ENCODE data around the gene EXOC3.

Gene EXOC3

GRCh38 chr5:448061-448765 is 5.2 kb downstream of the EXOC3 start:
- TF ChIP-seq CTCF (IDR thresholded peaks at IDR 0.05; ENCODE audit: control insufficient read depth, extremely low read depth, insufficient read depth), result no peak
- no peak overlapping the region for H3K4me3 ChIP-seq (ENCODE audit: low read depth, low read length)
- no peak for DNase-seq (ENCODE audit: low read depth)

DNA sequence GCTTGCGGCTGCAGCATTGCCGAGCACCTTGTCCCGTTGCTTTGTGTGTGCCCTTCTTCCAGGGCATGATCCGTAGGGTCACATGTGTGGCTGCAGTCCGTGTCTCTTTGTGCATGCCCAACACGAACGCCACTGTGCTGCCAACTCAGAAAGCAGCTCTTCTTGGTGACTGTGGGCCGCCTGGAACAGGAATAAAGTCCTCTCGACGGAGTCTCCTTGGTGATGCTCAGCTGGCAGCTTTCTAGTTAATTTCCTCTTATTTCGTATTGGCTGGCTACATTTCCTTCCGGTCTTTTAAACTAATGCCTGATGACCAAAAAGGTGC is 5.8 kb downstream of the EXOC3 start:
- DNase-seq (ENCODE audit: low read depth), result no peak
- TF ChIP-seq CTCF (IDR thresholded peaks at IDR 0.05; ENCODE audit: control insufficient read depth, extremely low read depth, insufficient read depth), result no peak
- H3K4me3 ChIP-seq (ENCODE audit: low read depth, low read length), result no peak overlapping the region

DNA sequence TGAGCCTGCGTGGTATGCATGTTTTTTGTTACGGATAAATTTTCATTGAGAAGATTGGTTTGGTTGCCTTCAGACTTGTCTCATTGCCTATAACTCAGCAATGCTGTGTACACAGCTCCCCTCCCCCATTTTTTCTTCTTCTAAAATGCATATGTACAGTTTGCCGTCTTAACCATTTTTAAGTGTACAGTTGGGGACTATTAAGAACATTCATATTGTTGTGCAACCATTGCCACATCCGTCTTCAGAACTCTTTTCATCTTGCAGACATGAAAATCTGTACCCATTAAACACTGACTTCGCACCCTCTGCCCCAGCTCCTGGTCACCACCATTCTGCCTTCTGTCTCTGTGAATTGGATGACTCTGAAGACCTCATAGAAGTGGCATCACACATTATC is 6.2 kb downstream of the EXOC3 start:
- no peak overlapping the region for H3K4me3 ChIP-seq (ENCODE audit: low read depth, low read length)
- DNase-seq (ENCODE audit: low read depth), result no peak
- no peak for TF ChIP-seq CTCF (IDR thresholded peaks at IDR 0.05; ENCODE audit: control insufficient read depth, extremely low read depth, insufficient read depth)

DNA sequence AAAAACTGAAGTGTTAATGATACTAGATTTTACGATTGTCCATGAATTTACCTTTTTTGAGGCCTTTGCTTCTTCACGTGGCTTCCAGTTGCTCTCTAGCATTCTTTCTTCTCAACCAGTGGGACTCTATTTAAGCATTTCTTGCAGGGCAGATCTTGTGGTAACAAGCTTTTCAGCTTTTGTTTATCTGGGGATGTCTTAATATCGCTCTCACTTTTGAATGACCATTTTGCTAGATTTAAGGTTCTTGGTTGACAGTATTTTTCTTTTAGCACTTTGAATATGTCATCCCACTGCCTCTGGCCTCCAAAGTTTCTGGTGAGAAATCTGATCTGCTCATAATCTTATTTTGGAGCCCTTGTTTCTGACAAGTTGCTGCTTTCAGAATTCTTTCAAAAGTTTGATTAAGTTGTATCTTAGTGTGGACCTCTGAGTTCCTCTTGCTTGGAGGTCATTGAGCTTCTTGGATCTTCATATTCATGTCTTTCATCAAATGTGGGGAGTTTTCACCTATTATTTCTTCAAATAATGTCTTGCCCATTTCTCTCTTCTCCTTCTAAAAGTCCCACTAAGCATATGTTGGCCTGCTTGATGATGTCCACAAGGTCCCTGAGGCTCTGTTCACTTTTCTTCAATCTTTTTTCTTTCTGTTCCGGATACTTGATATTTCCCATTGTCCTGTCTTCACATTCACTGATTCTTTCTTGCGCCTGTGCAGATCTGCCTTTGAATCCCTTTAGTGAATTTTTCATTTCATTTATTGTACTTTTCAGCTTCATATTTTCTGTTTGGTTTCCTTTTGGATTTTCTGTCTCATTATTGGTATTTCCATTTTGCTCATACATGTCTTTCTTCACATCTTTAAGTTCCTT is 8.8 kb downstream of the EXOC3 start:
- H3K4me3 ChIP-seq (ENCODE audit: low read depth, low read length), result no peak overlapping the region
- no peak for TF ChIP-seq CTCF (IDR thresholded peaks at IDR 0.05; ENCODE audit: control insufficient read depth, extremely low read depth, insufficient read depth)
- DNase-seq (ENCODE audit: low read depth), result no peak

DNA sequence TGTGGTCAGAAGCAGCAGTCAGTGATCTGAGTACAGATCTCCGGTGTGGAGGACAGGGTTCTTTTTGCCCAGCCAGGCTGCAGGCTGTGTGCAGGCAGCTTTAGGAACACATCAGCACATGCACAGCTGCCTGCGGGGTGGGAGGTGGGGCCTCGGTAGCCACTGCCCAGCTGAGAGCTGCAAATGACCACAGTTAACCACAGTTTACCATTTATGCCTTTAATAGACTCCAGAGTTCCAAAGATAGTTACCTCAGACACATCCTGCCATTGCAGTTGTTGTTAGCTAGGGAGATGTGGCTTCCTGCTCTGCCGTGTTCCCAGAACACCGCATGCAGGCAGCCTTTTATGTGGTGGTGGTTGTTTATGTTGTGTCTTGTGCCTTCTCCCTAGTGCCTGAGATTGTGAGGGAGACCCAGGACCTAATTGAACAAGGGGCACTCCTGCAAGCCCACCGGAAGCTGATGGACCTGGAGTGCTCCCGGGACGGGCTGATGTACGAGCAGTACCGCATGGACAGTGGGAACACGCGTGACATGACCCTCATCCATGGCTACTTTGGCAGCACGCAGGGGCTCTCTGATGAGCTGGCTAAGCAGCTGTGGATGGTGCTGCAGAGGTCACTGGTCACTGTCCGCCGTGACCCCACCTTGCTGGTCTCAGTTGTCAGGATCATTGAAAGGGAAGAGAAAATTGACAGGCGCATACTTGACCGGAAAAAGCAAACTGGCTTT is 10.2 kb downstream of the EXOC3 start:
- no peak for TF ChIP-seq CTCF (IDR thresholded peaks at IDR 0.05; ENCODE audit: control insufficient read depth, extremely low read depth, insufficient read depth)
- H3K4me3 ChIP-seq (ENCODE audit: low read depth, low read length), result no peak overlapping the region
- no peak for DNase-seq (ENCODE audit: low read depth)

GRCh38 chr5:453725-454481 is 10.9 kb downstream of the EXOC3 start:
- H3K4me3 ChIP-seq (ENCODE audit: low read depth, low read length), result no peak overlapping the region
- no peak for DNase-seq (ENCODE audit: low read depth)
- TF ChIP-seq CTCF (IDR thresholded peaks at IDR 0.05; ENCODE audit: control insufficient read depth, extremely low read depth, insufficient read depth), result no peak
